Mucosa of rectum (tissue), 2 donors: Measurements from ENCODE around the gene IRF2BP2.

Source experiments
- H3K27ac ChIP-seq, 2 donors: one replicate each; pipeline ENCODE4 v1.7.0; 2013; ENCODE audit warnings: inconsistent platforms in 2 of 2, low read depth in 2 of 2, low read length in 2 of 2
- H3K27me3 ChIP-seq, 2 donors: one replicate each; pipeline ENCODE4 v1.7.0; 2013; ENCODE audit warnings: low read length in 2 of 2; ENCODE audit not compliant: control insufficient read depth in 2 of 2, insufficient read depth in 2 of 2
- H3K36me3 ChIP-seq, 2 donors: one replicate each; pipeline ENCODE4 v1.7.0; 2013; ENCODE audit warnings: low read length in 2 of 2; ENCODE audit not compliant: control insufficient read depth in 2 of 2, insufficient read depth in 2 of 2
- H3K4me1 ChIP-seq, 2 donors: one replicate each; pipeline ENCODE4 v1.7.0; 2013; ENCODE audit warnings: low read length in 2 of 2, mild to moderate bottlenecking in 1 of 2; ENCODE audit not compliant: control insufficient read depth in 2 of 2, insufficient read depth in 2 of 2
- H3K4me3 ChIP-seq, 2 donors: one replicate each; pipeline ENCODE4 v1.7.0; 2013; ENCODE audit warnings: low read length in 2 of 2
- H3K9ac ChIP-seq, 2 donors: one replicate each; pipeline ENCODE4 v1.7.0; 2013; ENCODE audit warnings: low read length in 2 of 2, low read depth in 1 of 2, mild to moderate bottlenecking in 1 of 2
- H3K9me3 ChIP-seq, 2 donors: one replicate each; pipeline ENCODE4 v1.7.0; 2013; ENCODE audit warnings: low read length in 2 of 2; ENCODE audit not compliant: control insufficient read depth in 2 of 2
- donor health status: healthy.
- donor health status: Normal muscosa, but diverticular disease.

Gene IRF2BP2

GRCh38 chr1:234571702-234572101, 38.3 kb downstream of the IRF2BP2 start:
- no peak overlapping the region for H3K9ac ChIP-seq
- H3K9me3 ChIP-seq: no peaks in the 10 kb centered on the region
- H3K27me3 ChIP-seq: no peaks in the 10 kb centered on the region
- no peaks in the 10 kb centered on the region for H3K4me1 ChIP-seq
- no peaks in the 10 kb centered on the region for H3K36me3 ChIP-seq
- H3K27ac ChIP-seq: no peak overlapping the region
- H3K4me3 ChIP-seq: no peak overlapping the region

GRCh38 chr1:234570329-234571120, 39.5 kb downstream of the IRF2BP2 start:
- H3K4me3 ChIP-seq: no peak overlapping the region
- H3K4me1 ChIP-seq: no peaks in the 10 kb centered on the region
- no peaks in the 10 kb centered on the region for H3K36me3 ChIP-seq
- no peaks in the 10 kb centered on the region for H3K9me3 ChIP-seq
- no peaks in the 10 kb centered on the region for H3K27me3 ChIP-seq
- H3K9ac ChIP-seq: no peak overlapping the region
- no peak overlapping the region for H3K27ac ChIP-seq

- no peak overlapping the region for H3K9ac ChIP-seq
- no peaks in the 10 kb centered on the region for H3K9me3 ChIP-seq
- H3K36me3 ChIP-seq: no peaks in the 10 kb centered on the region
- no peaks in the 10 kb centered on the region for H3K27me3 ChIP-seq
- H3K4me1 ChIP-seq: no peaks in the 10 kb centered on the region
- no peak overlapping the region for H3K27ac ChIP-seq
- H3K4me3 ChIP-seq: no peak overlapping the region
Observed at GRCh38 chr1:234568345-234568744, 41.6 kb downstream of the IRF2BP2 start.

- H3K27me3 ChIP-seq: no peaks in the 10 kb centered on the region
- no peak overlapping the region for H3K4me3 ChIP-seq
- H3K27ac ChIP-seq: no peak overlapping the region
- H3K4me1 ChIP-seq: no peaks in the 10 kb centered on the region
- no peak overlapping the region for H3K9ac ChIP-seq
- no peaks in the 10 kb centered on the region for H3K9me3 ChIP-seq
- H3K36me3 ChIP-seq: no peaks in the 10 kb centered on the region
Observed at GRCh38 chr1:234565132-234565531, 44.8 kb downstream of the IRF2BP2 start.

- Histone ChIP-seq H3K27me3 (no peaks in the 10 kb centered on the region), H3K9ac (no peak overlapping the region), H3K4me1 (no peaks in the 10 kb centered on the region), H3K4me3 (no peak overlapping the region), H3K27ac (no peak overlapping the region), H3K9me3 (no peaks in the 10 kb centered on the region), H3K36me3 (no peaks in the 10 kb centered on the region)
Observed at GRCh38 chr1:234564035-234565029, 45.6 kb downstream of the IRF2BP2 start.

GRCh38 chr1:234562334-234562733, 47.6 kb downstream of the IRF2BP2 start:
- H3K9ac ChIP-seq: no peak overlapping the region
- no peak overlapping the region for H3K4me3 ChIP-seq
- no peaks in the 10 kb centered on the region for H3K36me3 ChIP-seq
- H3K9me3 ChIP-seq: no peaks in the 10 kb centered on the region
- no peak overlapping the region for H3K27ac ChIP-seq
- no peaks in the 10 kb centered on the region for H3K27me3 ChIP-seq
- no peaks in the 10 kb centered on the region for H3K4me1 ChIP-seq

- Histone ChIP-seq H3K27ac (no peak overlapping the region), H3K36me3 (no peaks in the 10 kb centered on the region), H3K9ac (no peak overlapping the region), H3K4me1 (no peaks in the 10 kb centered on the region), H3K27me3 (no peaks in the 10 kb centered on the region), H3K9me3 (no peaks in the 10 kb centered on the region), H3K4me3 (no peak overlapping the region)
Observed at GRCh38 chr1:234561319-234561718, 48.7 kb downstream of the IRF2BP2 start.

- Histone ChIP-seq H3K27ac (no peak overlapping the region), H3K9ac (no peak overlapping the region)
Observed at GRCh38 chr1:234559902-234560676, 49.9 kb downstream of the IRF2BP2 start.

GRCh38 chr1:234559152-234559901, 50.7 kb downstream of the IRF2BP2 start:
- no peak overlapping the region for H3K27ac ChIP-seq
- no peaks in the 10 kb centered on the region for H3K36me3 ChIP-seq
- H3K4me1 ChIP-seq: no peaks in the 10 kb centered on the region
- H3K27me3 ChIP-seq: no peaks in the 10 kb centered on the region
- no peak overlapping the region for H3K4me3 ChIP-seq
- H3K9ac ChIP-seq: no peak overlapping the region
- H3K9me3 ChIP-seq: no peaks in the 10 kb centered on the region

More at GRCh38 chr1:234559902-234560676, 49.9 kb downstream of the IRF2BP2 start:
- H3K27me3 ChIP-seq: no peaks in the 10 kb centered on the region
- H3K36me3 ChIP-seq: no peaks in the 10 kb centered on the region
- H3K4me1 ChIP-seq: no peaks in the 10 kb centered on the region
- no peaks in the 10 kb centered on the region for H3K9me3 ChIP-seq
- no peak overlapping the region for H3K4me3 ChIP-seq
